LNCAP (cell line): ENCODE results near the gene FAM170B.

Experiments used
- TF ChIP-seq, protein P1 (sequence below): fragments of 450-650 bp; IDR thresholded peaks from 2 replicates; pipeline ENCODE4 v1.5.1; 2017; ENCODE audit warnings: mild to moderate bottlenecking

The FAM170B gene

DNA sequence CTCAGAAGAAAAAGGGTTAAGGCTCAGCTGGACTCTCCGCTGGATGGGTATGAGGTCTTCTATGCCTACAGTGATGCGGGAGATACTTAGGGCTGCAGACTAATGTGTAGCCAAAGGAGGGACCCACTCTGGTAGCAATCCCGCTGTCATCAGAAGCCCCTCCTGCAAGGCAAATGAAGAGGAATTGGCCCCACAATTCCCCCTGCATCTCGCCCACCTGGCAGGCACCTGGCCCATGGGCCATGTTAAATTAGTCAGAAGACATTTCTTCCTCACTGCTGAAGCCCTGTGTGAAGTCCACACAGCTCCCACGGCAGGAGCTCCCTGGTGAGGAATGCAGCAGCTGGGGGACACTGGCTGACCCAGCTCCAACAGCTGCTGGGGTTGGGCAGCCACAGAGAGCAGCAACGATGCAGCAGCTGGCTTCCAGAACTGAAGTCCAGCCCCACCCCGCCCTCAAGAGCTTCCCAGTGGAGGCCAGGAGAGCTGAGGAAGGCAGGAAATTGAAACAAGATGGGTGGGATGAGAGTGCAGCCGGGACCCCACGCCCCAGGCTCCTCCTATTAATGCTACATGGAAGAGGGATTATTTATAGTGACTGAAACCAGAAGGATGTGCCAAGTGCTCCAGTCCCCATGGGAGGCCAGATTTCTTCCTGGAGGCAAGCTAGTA lies 24.0 kb downstream of the FAM170B start:
- TF ChIP-seq, protein P1, sequence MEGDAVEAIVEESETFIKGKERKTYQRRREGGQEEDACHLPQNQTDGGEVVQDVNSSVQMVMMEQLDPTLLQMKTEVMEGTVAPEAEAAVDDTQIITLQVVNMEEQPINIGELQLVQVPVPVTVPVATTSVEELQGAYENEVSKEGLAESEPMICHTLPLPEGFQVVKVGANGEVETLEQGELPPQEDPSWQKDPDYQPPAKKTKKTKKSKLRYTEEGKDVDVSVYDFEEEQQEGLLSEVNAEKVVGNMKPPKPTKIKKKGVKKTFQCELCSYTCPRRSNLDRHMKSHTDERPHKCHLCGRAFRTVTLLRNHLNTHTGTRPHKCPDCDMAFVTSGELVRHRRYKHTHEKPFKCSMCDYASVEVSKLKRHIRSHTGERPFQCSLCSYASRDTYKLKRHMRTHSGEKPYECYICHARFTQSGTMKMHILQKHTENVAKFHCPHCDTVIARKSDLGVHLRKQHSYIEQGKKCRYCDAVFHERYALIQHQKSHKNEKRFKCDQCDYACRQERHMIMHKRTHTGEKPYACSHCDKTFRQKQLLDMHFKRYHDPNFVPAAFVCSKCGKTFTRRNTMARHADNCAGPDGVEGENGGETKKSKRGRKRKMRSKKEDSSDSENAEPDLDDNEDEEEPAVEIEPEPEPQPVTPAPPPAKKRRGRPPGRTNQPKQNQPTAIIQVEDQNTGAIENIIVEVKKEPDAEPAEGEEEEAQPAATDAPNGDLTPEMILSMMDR = no peak

DNA sequence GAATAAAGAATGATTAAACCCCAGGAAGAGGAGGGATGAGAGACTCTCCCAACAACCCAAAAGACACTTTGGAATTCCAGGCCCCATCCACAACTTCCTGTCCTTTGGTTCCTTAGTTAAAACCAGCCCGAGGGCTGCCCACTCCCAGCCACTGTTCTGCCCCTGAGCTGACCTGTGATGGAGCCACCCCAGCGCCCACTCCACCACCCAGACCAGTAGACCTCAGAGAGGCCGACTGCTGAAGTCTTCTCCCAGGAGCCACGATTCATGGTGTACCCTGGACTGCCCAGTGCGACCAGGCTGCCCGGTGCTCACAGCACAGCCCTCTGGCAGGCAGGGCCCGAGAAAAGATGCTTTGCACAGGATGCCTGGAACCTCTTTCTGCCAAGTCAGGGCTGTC lies 25.2 kb downstream of the FAM170B start:
- TF ChIP-seq, protein P1 = no peak

DNA sequence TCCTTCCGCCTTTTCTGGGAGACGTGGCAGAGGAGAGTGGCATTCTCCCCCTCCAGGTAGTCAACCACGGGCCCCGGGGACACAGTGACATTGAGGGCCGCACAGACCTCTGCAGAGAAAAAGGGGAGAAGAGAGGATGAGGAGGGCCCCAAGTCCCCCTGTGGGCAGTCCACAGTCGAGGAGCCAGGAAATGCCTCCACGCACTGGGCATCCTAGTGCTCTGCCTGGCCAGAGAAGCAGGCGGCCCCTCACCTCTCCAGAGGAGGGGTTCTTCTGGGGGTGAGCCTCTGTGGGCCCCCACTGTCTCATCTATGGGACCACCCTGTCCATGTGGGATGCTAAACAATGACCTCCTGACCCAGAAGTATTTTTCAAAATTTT lies 25.9 kb downstream of the FAM170B start:
- TF ChIP-seq, protein P1 = no peak

DNA sequence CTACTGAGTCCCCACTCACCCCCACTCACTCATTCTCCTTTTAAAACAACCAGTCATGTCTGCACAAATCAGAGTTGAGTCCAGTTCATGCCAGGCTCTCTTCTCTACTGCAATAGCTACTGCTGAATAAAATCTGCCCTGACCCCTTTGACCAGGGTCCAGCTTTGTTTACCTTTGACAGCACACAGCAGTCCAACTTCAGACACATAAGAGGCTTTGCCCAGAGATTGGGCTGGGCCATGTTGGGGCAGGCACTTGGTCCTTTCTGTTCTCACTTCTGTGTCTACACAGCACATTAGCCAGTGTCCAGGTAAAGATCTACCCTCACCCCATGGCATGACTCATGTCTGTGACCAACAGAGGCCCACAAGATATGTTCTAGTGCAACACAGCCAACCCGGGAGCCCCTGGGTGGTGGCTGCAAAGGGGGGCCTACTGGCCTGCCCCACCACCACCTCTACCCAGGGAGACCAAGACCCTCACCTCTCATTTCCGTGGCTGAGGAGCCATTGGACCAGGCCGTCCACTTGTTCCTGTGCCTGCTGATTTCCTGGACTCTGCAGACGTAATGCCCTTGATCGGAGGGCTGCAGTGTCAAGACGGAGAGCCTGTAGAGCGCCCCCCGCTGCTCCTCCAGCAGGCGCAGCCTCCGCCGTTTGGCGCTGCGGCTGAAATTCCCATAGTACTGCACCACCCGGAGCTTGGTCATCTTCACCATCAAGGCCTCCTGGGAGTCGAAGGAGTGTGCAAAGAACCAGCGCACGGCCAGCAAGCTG lies 26.5 kb downstream of the FAM170B start:
- TF ChIP-seq, protein P1 = no peak

DNA sequence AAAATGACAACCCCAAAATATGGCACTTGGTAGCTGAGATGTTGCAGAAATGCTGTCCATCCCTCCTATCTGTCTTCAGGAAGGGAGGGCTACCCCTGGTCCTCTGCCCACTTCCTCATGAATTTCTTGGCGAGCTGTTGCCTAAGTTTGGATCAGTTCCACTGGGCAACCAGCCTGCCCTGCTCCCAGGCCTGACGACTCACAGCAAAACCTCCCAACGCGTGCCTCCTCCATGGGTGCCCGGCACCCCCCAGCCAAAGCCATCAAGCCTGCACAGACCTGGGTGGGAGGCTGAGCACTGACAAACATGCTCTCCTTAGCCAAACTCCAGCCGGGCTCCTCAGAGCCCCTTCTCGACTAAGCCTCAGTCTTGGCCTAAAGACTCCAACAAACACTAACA lies 27.4 kb downstream of the FAM170B start:
- TF ChIP-seq, protein P1 = no peak

DNA sequence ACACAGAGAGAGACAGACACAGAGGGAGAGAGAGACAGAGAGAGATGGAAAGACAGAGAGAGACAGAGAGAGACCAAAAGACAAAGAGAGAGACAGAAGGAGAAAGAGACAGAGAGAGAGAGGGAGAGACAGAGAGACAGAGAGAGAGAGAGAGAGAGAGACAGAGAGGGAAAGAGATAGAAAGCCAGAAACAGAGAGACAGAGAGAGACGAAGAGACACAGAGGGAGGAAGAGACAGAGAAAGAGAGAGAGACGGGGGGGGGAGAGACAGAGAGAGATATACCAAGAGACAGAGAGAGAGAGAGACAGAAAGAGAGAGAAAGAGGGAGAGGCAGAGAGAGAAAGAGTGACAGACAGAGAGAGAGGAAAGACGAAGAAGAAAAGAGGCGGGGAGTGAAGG lies 28.7 kb downstream of the FAM170B start:
- TF ChIP-seq, protein P1 = no peak

DNA sequence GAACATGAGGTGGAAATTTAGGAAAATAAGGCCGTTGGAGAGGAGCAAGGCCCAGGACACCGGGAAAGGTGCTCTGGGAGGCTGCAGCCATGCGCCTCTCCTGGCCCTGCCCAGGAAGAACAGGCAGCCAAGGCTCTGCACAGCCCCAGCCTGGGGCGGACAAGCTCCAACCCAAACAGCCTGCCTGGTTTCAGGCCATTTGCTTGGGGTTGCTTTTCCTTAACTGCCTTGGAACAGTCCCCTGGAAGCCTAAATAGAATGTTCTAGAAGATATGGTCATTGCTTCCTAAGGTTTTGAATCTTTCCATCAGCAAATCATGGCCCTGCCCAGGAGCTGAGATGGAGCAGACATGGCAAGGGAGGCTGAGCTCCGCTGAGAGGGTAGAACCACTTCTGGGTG lies 29.5 kb downstream of the FAM170B start:
- TF ChIP-seq, protein P1 = no peak
